Natural killer cell (primary cell): ENCODE data around the gene ARHGAP26. TPM values are rescaled to one million over a fixed set of nuclear protein-coding genes. Genes with fewer than 3 reads are reported as not detected.

Experiments used
- ATAC-seq, 3 donors: fragments of 150-1000 bp in 2 of 3; fragments of 200-7000 bp in 1 of 3; cut with Tn5 transposase; 1 replicate in 1 of 3; 2 replicates in 2 of 3; pipeline ENCODE4 v1.10.0; 2021; ENCODE audit warnings: mild to moderate bottlenecking in 2 of 3, moderate library complexity in 2 of 3
- DNase-seq, 2 donors: peaks; one replicate each; pipeline versions ENCODE4 v3.0.0 to v3.0.0-alpha.2; 2013 to 2021; ENCODE audit warnings: mixed read lengths in 1 of 2
- H3K27ac ChIP-seq: one replicate; pipeline ENCODE4 v1.5.1; 2013; ENCODE audit warnings: mild to moderate bottlenecking, low read length
- H3K27me3 ChIP-seq: one replicate; pipeline ENCODE4 v1.6.1; 2013; ENCODE audit warnings: low read length; ENCODE audit not compliant: control insufficient read depth, insufficient read depth
- H3K36me3 ChIP-seq: one replicate; pipeline ENCODE4 v1.6.1; 2013; ENCODE audit warnings: low read length; ENCODE audit not compliant: control insufficient read depth, insufficient read depth
- H3K4me1 ChIP-seq: one replicate; pipeline ENCODE4 v1.6.1; 2013; ENCODE audit warnings: low read length; ENCODE audit not compliant: control insufficient read depth, insufficient read depth
- H3K4me3 ChIP-seq: one replicate; pipeline ENCODE4 v1.5.1; 2013; ENCODE audit warnings: low read length
- H3K9me3 ChIP-seq: one replicate; pipeline ENCODE4 v1.6.1; 2013; ENCODE audit warnings: low read length; ENCODE audit not compliant: control insufficient read depth, insufficient read depth
- H3K27ac Mint-ChIP-seq, 2 donors: one replicate each; pipeline ENCODE4 v1.8.0; 2022; ENCODE audit warnings: mild to moderate bottlenecking in 2 of 2, mixed read lengths in 2 of 2, moderate library complexity in 1 of 2
- H3K27me3 Mint-ChIP-seq, 2 donors: one replicate each; pipeline ENCODE4 v1.8.0; 2022; ENCODE audit warnings: low read depth in 2 of 2, mixed read lengths in 2 of 2
- H3K36me3 Mint-ChIP-seq: one replicate; pipeline ENCODE4 v1.8.0; 2022; ENCODE audit warnings: mixed read lengths
- H3K4me1 Mint-ChIP-seq, 2 donors: one replicate each; pipeline ENCODE4 v1.8.0; 2022; ENCODE audit warnings: mixed read lengths in 2 of 2
- H3K4me3 Mint-ChIP-seq: one replicate; pipeline ENCODE4 v1.8.0; 2022; ENCODE audit warnings: mild to moderate bottlenecking, moderate library complexity, mixed read lengths
- H3K9me3 Mint-ChIP-seq, 2 donors: one replicate each; pipeline ENCODE4 v1.8.0; 2022; ENCODE audit warnings: mixed read lengths in 2 of 2
- WGBS: methylation state at CpG from one replicate; pipeline ENCODE4 v1.1.7; 2013; ENCODE audit warnings: missing lambda C conversion rate; ENCODE audit not compliant: insufficient coverage; 5-methylcytosine and 5-hydroxymethylcytosine counted together
- intact Hi-C: fragments of 100-400 bp; cut with micrococcal nuclease; formaldehyde crosslinking; loops from one replicate; pipeline ENCODE4 v1.14.2; 2022
- total RNA-seq, 4 donors: library from RNA; stranded (reverse); fragments of 120-200 nt in 1 of 4; gene quantifications; one replicate each; pipeline versions ENCODE4 v1.2.3 to v1.2.4, GENCODE V29; 2013 to 2022
- TF ChIP-seq, protein P1 (sequence below): fragments of 200-600 bp; IDR thresholded peaks from one replicate; pipeline ENCODE4 v1.8.0; 2022; ENCODE audit warnings: antibody characterized with exemption

Gene ARHGAP26
- total RNA-seq, 3 donors from 2014 or later (not counting 1 experiment from before 2014, with no cell fraction given): 153 to 159 (median 158) TPM

DNA sequence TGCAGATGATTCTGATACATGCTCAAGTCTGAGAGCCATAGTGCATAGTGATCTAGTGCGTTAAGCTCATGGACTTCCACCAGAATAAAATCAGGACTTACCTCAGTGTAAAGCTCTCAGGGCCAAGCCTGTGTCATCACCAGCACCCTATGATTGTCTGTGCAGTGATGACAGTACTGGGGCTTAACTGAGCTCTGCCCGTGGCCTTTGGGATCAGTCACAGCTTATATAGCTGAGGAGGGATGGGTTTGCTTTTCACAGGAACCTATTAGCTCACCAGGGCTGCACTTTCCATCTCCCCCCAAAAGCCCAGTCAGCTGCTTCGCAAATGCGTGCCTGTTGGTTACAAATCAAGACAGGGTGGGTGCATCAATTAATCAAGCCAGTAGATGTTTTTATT is 386.4 kb downstream of the ARHGAP26 start:
- no peak for ATAC-seq
- 97% methylated on average over 4 of the region's 4 CpGs for WGBS
- H3K27me3 Mint-ChIP-seq: no peaks in the 10 kb centered on the region
- peaks cover 16 to 29% of the 10 kb centered on the region in 2 donors for H3K4me1 Mint-ChIP-seq
- Histone ChIP-seq H3K4me1 (no peaks in the 10 kb centered on the region), H3K4me3 (no peak overlapping the region), H3K27ac (no peak overlapping the region), H3K36me3 (no peaks in the 10 kb centered on the region), H3K9me3 (no peaks in the 10 kb centered on the region), H3K27me3 (no peaks in the 10 kb centered on the region)
- intact Hi-C loops: no loop called here
- TF ChIP-seq, protein P1, sequence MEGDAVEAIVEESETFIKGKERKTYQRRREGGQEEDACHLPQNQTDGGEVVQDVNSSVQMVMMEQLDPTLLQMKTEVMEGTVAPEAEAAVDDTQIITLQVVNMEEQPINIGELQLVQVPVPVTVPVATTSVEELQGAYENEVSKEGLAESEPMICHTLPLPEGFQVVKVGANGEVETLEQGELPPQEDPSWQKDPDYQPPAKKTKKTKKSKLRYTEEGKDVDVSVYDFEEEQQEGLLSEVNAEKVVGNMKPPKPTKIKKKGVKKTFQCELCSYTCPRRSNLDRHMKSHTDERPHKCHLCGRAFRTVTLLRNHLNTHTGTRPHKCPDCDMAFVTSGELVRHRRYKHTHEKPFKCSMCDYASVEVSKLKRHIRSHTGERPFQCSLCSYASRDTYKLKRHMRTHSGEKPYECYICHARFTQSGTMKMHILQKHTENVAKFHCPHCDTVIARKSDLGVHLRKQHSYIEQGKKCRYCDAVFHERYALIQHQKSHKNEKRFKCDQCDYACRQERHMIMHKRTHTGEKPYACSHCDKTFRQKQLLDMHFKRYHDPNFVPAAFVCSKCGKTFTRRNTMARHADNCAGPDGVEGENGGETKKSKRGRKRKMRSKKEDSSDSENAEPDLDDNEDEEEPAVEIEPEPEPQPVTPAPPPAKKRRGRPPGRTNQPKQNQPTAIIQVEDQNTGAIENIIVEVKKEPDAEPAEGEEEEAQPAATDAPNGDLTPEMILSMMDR: no peak
- DNase-seq: no peak
- no peak overlapping the region for H3K4me3 Mint-ChIP-seq
- no peak overlapping the region for H3K27ac Mint-ChIP-seq
- H3K9me3 Mint-ChIP-seq: no peaks in the 10 kb centered on the region
- H3K36me3 Mint-ChIP-seq: no peaks in the 10 kb centered on the region

DNA sequence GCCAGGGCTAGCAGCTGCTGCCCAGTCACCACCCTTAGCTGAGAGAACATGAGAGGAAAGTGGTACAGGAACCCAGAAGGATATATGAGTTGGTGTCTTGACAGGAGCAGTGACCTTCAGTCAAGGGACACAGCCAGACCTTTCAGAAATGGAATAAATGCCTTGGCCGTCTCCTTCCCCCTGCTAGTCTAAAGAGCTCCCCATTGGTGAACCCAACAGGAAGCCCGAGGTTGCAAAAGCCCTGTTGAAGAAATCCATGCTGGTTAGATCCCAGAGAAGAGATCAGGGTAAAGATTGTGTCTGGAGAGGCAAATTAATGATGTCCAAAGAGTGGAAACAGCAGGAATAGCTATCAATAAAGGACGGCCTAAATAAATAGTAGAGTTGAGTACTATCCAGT is 388.9 kb downstream of the ARHGAP26 start:
- H3K27ac ChIP-seq: no peak overlapping the region
- DNase-seq: no peak
- H3K4me1 ChIP-seq: no peaks in the 10 kb centered on the region
- no peak overlapping the region for H3K4me3 Mint-ChIP-seq
- H3K4me1 Mint-ChIP-seq: peaks cover 19 to 33% of the 10 kb centered on the region in 2 donors
- no peaks in the 10 kb centered on the region for H3K9me3 Mint-ChIP-seq
- H3K9me3 ChIP-seq: no peaks in the 10 kb centered on the region
- TF ChIP-seq, protein P1: no peak
- no peaks in the 10 kb centered on the region for H3K27me3 Mint-ChIP-seq
- intact Hi-C loops: no loop called here
- no peak overlapping the region for H3K4me3 ChIP-seq
- ATAC-seq: no peak
- peak overlapping the region; percentile 34 to 37 for H3K27ac Mint-ChIP-seq
- no peaks in the 10 kb centered on the region for H3K36me3 ChIP-seq
- H3K36me3 Mint-ChIP-seq: peaks cover 8% of the 10 kb centered on the region
- 93% methylated on average over 3 of the region's 3 CpGs for WGBS
- no peaks in the 10 kb centered on the region for H3K27me3 ChIP-seq

DNA sequence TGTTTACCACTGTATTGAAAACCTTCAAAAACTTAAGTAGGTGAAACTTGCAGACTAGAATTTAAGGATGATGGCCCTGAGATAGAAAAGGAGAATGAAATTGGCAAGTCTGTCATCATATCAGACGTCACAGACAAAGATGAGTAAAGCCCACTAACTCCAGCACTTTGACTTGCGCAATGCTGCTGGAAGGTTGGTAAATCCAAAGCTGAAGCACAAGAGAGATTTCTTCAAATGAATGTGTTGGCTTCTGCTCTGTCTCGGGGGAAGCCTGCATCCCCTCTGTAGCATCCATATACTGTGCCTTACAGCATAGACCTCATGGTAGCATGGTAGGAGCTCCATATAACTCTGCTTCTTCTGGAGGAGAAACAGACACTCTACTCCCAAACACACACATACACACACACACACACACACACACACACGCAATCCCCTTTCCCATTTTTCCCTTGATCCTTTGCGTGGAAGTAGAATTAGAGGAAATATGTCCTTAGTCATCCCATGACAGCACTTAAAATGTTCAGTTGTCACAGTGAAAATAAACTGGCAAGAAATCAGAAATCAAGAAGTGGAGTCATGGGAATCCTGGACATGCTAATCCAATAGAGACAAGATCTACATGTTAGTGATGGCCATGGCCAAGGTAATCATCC is 391.8 kb downstream of the ARHGAP26 start:
- peaks cover 2% of the 10 kb centered on the region for H3K4me1 ChIP-seq
- intact Hi-C loops: no loop called here
- DNase-seq (no peak), ATAC-seq (no peak)
- H3K36me3 ChIP-seq: no peaks in the 10 kb centered on the region
- H3K27me3 ChIP-seq: no peaks in the 10 kb centered on the region
- Mint-ChIP-seq H3K4me1 (peaks cover 41 to 48% of the 10 kb centered on the region in 2 donors), H3K36me3 (peaks cover 8% of the 10 kb centered on the region), H3K27ac (peak overlapping the region; percentile 11 to 30), H3K4me3 (no peak overlapping the region), H3K27me3 (no peaks in the 10 kb centered on the region), H3K9me3 (no peaks in the 10 kb centered on the region)
- TF ChIP-seq, protein P1: no peak
- no peak overlapping the region for H3K27ac ChIP-seq
- no peak overlapping the region for H3K4me3 ChIP-seq
- H3K9me3 ChIP-seq: no peaks in the 10 kb centered on the region
- WGBS: 95% methylated on average over 5 of the region's 5 CpGs

DNA sequence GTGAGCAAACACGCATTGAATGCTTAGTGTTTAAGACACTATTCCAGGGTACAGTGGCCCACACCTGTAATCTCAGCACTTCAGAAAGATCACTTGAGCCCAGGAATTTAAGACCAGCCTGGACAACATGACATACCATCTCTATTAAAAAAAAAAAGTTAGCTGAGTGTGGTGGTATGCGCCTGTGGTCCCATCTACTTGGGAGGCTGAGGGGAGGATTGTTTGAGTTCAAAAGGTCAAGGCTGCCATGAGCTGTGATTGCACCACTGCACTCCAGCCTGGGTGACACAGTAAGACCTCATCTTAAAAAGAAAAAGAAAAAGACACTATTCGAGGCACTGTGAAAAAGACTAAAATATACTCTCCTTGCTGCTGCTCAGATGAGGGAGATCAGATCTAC is 392.6 kb downstream of the ARHGAP26 start:
- Mint-ChIP-seq H3K36me3 (peaks cover 8% of the 10 kb centered on the region), H3K4me1 (peaks cover 41 to 53% of the 10 kb centered on the region in 2 donors), H3K27ac (peak overlapping the region; percentile 11 to 30), H3K4me3 (no peak overlapping the region), H3K27me3 (no peaks in the 10 kb centered on the region), H3K9me3 (no peaks in the 10 kb centered on the region)
- Histone ChIP-seq H3K36me3 (no peaks in the 10 kb centered on the region), H3K27me3 (no peaks in the 10 kb centered on the region), H3K27ac (no peak overlapping the region), H3K9me3 (no peaks in the 10 kb centered on the region), H3K4me3 (no peak overlapping the region), H3K4me1 (peaks cover 2% of the 10 kb centered on the region)
- TF ChIP-seq, protein P1: no peak
- intact Hi-C loops: no loop called here
- WGBS: 94% methylated on average over 3 of the region's 3 CpGs
- DNase-seq: no peak
- no peak for ATAC-seq
